Right forelimb (tissue), 1 donor: Measurements from ENCODE around the gene NIBAN1.
"Not testable (repeated sequence)": the region's sequence is repeated elsewhere in the genome, so short reads cannot be mapped to it uniquely, and the experiment has no call there.

ENCODE experiments used
- DNase-seq: peaks from one replicate; pipeline ENCODE4 v3.0.0-alpha.2; 2018

Gene NIBAN1

GRCh38 chr1:184973272-184974055, 844 bp downstream of the NIBAN1 start:
- peak; percentile 71 for DNase-seq

GRCh38 chr1:184972315-184973055, 1.8 kb downstream of the NIBAN1 start:
- no peak for DNase-seq

- DNase-seq, result no peak
Measured at GRCh38 chr1:184971522-184972265, 2.6 kb downstream of the NIBAN1 start.

- no peak for DNase-seq
Measured at GRCh38 chr1:184970691-184971161, 3.6 kb downstream of the NIBAN1 start.

- no peak for DNase-seq
Measured at GRCh38 chr1:184966989-184967388, 7.3 kb downstream of the NIBAN1 start.

GRCh38 chr1:184965944-184966860, 8.1 kb downstream of the NIBAN1 start:
- no peak for DNase-seq

GRCh38 chr1:184965439-184965838, 8.9 kb downstream of the NIBAN1 start:
- no peak for DNase-seq

- DNase-seq, result no peak
Measured at GRCh38 chr1:184959626-184960025, 14.7 kb downstream of the NIBAN1 start.

- DNase-seq, result no peak
Measured at GRCh38 chr1:184958554-184959353, 15.6 kb downstream of the NIBAN1 start.

GRCh38 chr1:184957901-184958300, 16.4 kb downstream of the NIBAN1 start:
- DNase-seq, result not testable (repeated sequence)

- no peak for DNase-seq
Measured at GRCh38 chr1:184956999-184957700, 17.2 kb downstream of the NIBAN1 start.

GRCh38 chr1:184954232-184954995, 19.9 kb downstream of the NIBAN1 start:
- no peak for DNase-seq

GRCh38 chr1:184953600-184954219, 20.6 kb downstream of the NIBAN1 start:
- DNase-seq, result no peak

GRCh38 chr1:184952428-184952827, 21.9 kb downstream of the NIBAN1 start:
- no peak for DNase-seq

GRCh38 chr1:184951788-184952187, 22.5 kb downstream of the NIBAN1 start:
- DNase-seq, result no peak

GRCh38 chr1:184950906-184951305, 23.4 kb downstream of the NIBAN1 start:
- no peak for DNase-seq

GRCh38 chr1:184950227-184950626, 24.1 kb downstream of the NIBAN1 start:
- DNase-seq, result no peak

- DNase-seq, result no peak
Measured at GRCh38 chr1:184947497-184948256, 26.6 kb downstream of the NIBAN1 start.
